GM12801 (cell line): ENCODE measurements around the gene C1orf226.

Experiments
- CTCF ChIP-seq: IDR thresholded peaks from one replicate; pipeline ENCODE4 v1.5.1; 2011; ENCODE audit warnings: control low read depth; ENCODE audit not compliant: insufficient read length; ENCODE audit errors: extremely low read depth

C1orf226 gene

GRCh38 chr1:162360237-162360873 is 21.2 kb upstream of the C1orf226 start:
- TF ChIP-seq CTCF = no peak

GRCh38 chr1:162360874-162361260 is 20.7 kb upstream of the C1orf226 start:
- no peak for TF ChIP-seq CTCF

GRCh38 chr1:162361349-162361748 is 20.2 kb upstream of the C1orf226 start:
- TF ChIP-seq CTCF = no peak

- TF ChIP-seq CTCF = no peak
Observed at GRCh38 chr1:162363823-162364222, 17.7 kb upstream of the C1orf226 start.

- TF ChIP-seq CTCF = no peak
Observed at GRCh38 chr1:162364498-162364897, 17.0 kb upstream of the C1orf226 start.

GRCh38 chr1:162365284-162366020 is 16.1 kb upstream of the C1orf226 start:
- no peak for TF ChIP-seq CTCF

GRCh38 chr1:162366149-162366548 is 15.4 kb upstream of the C1orf226 start:
- TF ChIP-seq CTCF = no peak
